ES-I3 (cell line): ENCODE data around the gene UNC13D.
"Not testable (repeated sequence)": the region's sequence is repeated elsewhere in the genome, so short reads cannot be mapped to it uniquely, and the experiment has no call there.

ENCODE experiments used
- H3K36me3 ChIP-seq: 2 replicates; pipeline ENCODE4 v1.6.1; 2013; ENCODE audit warnings: mild to moderate bottlenecking, low read length, control low read depth, moderate library complexity; ENCODE audit not compliant: insufficient read depth
- H3K4me1 ChIP-seq: 2 replicates; pipeline ENCODE4 v1.6.1; 2013; ENCODE audit warnings: mild to moderate bottlenecking, control low read depth, low read length; ENCODE audit not compliant: insufficient read depth
- H3K9ac ChIP-seq: 2 replicates; pipeline ENCODE4 v1.6.1; 2013; ENCODE audit warnings: low read depth, mild to moderate bottlenecking, low read length, moderate library complexity
- H3K9me3 ChIP-seq: 2 replicates; pipeline ENCODE4 v1.6.1; 2013; ENCODE audit warnings: mild to moderate bottlenecking, low read length, moderate library complexity; ENCODE audit not compliant: control insufficient read depth, insufficient read depth

Gene UNC13D

DNA sequence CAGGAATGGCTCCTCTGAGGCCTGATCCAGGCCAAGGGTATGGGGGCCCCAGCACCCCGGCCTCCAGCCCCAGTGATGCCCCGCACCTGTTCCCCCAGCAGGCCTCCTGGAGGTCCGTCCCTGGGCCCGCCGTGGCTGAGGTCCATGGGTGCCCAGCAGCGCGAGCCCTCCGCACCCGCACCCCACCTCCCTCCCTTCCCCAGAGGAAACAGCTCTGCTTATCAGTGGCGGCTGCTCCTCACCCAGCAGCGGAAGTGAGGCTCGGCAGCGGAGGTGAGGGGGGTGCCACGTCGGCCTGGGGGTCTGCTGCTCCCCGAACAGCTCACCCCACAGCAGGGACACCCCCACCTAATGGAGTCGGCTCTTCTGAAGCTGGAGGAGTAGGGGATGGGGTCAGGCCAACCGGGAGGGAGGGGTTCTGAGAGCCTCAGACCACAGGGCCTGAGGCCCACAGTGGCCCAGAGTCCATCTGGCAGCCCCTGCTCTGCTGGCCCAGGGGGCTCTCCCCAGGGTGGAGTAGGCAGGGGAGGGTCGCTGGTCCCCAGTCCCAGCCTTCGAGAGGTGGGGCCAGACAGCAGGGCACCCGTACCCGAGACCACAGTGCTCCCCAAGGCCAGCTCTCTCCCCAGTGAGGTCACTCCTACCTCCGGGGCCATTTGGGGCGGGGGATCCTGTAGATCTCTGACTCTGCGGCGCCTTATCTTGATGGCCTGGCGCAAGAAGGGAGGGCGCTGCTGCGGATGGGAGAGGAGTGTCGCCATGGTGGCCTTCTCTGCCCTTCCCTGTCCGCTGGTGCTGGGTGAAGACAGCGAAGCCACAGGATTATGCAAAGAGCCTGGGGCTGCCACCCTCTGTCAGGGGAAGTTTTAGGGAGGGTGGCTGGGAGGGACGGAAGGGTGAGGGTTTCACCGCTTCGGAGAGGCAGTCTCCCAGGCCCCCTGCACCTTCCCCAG is at the start of gene UNC13D:
UNC13D (minus strand) TSS at position 828 of the 953 bp plus-strand sequence; CDS start at position 761, 67 bp downstream.
- Histone ChIP-seq H3K9ac (no peak within 1 kb of the TSS), H3K9me3 (no peaks in the 10 kb centered on the region), H3K4me1 (peaks cover 21% of the 10 kb centered on the region; the same call in 1 of the 2 replicates)

DNA sequence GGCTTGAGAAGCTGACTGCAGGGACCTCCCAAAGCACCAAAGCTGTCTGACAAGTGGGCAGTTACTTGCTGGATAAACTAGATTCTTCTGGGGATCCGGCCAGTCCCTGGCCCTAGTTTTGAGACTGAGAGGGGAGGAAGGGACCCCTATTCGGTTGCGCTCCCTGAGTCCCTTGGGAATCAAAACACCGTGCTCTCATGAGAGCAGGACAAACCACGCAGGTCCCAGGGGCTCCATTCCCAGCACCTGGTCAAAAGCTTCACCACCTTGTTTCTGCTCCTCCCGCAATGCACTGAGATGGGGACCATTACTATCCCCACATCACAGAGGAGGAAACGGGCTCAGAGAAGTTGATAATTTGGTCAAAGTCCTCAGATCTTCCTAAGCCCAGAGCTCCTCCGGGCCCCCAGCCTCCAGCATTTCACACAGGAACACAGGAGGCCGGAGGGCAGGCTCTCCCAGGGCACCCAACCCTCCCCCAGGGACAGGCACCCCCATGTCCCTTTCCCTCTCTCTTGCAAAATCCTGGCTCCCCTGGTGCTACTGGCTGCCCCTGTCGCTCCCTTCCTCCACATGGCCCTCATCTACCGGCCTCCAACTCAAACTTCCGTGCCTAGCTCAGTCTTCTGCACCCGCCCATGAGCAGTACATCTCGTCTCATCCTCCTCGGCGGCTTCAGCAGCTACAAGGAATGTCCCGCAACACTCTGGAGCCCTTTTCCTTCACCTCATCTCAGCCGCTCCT is 49.3 kb upstream of the UNC13D start:
- Histone ChIP-seq H3K9me3 (no peaks in the 10 kb centered on the region), H3K36me3 (no peaks in the 10 kb centered on the region; the same call in 1 of the 2 replicates), H3K4me1 (peaks cover 20% of the 10 kb centered on the region; the same call in 1 of the 2 replicates), H3K9ac (no peak overlapping the region)

More for the DNA sequence above, at the start of gene UNC13D:
- H3K36me3 ChIP-seq = peaks cover 15% of the 10 kb centered on the region

DNA sequence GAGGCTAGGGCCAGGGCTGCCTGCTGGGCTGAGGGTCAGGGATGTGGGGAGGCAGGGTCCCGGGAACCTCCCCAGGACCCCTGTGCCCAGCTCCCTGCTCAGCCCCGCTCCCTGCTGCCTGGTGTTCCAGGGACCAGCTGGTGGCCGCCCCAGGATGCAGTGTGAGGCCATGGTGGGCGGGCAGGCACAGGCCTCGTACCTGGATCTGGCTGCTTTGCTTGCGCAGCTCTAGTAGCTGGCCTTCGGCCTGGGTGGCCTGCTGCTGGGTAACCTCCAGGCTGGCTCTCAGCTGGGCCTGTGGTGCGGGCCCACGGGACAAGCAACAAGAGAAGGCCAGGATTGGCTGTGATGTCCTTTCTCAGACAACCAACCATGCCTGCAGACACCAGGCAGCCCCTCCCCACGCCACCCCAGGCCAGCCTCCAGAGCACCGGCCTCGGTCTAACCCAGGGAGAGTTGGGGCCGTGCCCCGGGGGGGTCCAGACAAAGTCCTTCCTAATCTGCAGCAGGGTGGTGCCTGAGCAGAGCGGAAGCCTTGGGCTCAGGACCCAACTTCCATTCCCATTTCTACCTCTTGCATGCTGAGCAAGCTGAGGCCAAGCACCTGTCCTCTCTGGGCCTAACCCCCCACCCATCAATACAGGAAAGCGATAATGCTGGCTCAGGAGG is 48.5 kb upstream of the UNC13D start:
- no peak overlapping the region for H3K9ac ChIP-seq
- H3K9me3 ChIP-seq = no peaks in the 10 kb centered on the region
- no peaks in the 10 kb centered on the region; the same call in 1 of the 2 replicates for H3K36me3 ChIP-seq
- peaks cover 20% of the 10 kb centered on the region; the same call in 1 of the 2 replicates for H3K4me1 ChIP-seq

DNA sequence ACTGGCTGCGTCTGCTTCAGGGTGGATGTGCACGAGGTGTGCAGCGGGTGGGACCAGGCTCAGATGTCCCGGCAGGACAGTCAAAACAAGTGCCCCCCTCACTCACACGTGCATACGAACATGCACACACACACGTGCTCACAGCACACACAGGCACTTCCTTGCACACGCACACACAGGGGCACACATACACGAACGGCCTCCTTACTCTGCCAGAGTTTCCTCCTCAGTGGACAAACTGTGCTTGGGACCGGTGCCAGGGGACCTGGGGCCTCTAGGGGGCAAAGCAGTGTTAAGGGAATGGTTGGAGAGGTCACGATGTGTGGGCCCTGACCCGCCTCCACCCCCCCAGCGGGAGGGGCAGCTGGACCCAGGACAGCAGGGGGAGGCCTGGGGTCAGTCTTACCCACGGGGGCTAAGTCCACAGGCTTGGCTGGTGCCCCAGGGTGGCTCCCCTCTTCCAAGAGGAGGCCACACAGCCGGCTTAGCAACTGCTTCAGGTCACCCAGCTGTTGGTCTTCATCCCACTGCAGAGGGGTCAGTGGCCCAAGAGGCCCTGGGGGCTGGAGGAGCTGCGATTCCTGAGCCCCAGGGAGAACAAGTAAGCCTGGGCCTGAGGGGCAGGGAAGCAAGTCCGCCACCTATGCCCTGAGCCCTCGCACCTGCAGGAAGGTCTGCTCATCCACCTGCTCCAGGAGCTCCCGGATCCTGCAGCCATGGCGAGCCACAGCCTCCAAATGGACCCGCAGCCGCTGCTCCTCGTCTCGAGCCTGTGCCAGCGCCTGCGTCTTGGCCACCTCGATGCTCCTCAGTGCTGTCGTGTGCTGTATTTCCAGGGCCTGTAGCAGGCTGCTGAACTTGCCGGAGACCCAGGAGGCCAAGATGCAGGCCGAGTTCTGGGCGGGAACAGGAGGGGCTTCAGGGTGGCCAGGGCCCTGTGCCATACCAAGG is 47.7 kb upstream of the UNC13D start:
- Histone ChIP-seq H3K4me1 (peaks cover 20% of the 10 kb centered on the region; the same call in 1 of the 2 replicates), H3K9ac (no peak overlapping the region), H3K36me3 (no peaks in the 10 kb centered on the region; the same call in 1 of the 2 replicates), H3K9me3 (no peaks in the 10 kb centered on the region)

DNA sequence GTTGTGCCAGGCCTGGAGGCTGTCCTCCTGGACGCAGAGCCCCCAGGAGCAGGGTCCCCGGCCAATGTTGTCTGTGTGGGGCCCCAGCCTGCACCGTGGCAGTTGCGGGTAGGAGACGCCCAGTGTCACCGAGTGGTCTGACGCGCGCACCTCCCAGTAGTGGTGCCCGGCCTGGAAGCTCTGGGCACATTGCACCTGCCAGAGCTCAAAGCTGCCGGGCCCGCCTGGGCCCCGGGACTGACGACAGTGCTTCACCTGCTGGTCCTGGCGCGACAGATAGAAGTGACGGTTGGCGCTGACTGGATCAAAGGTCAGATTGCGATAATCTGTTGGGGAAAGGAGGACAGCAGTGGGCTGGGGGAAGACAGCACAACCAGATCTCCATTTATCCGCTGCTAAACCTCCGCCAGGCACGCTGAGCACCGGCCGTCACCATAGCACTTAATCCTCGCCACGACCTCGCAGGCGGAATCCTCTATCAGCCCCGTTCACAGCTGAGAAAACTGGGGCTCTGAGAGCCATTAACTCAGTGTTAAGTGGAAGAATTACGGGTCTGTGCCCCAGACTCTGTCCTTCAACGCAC is 46.9 kb upstream of the UNC13D start:
- Histone ChIP-seq H3K9ac (no peak overlapping the region), H3K36me3 (no peaks in the 10 kb centered on the region; the same call in 1 of the 2 replicates), H3K9me3 (no peaks in the 10 kb centered on the region), H3K4me1 (peaks cover 20% of the 10 kb centered on the region; the same call in 1 of the 2 replicates)

DNA sequence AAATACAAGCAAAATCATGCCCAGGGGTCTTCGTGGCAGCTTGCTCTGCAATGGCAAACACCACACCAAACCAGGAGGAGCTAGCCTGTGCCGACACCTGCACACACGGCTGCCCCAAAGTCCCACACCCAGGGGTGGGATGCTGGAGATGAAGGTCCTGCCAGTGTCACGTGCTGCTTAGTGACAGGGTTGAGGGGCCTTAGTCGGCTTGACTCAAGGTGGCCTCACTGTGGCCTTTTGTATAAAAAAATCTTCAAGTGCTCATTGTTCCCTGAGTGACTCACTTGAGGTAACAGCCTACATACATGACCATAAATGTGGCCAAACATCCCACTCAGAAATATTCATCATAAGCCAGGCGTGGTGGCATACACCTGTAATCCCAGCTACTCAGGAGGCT is 45.2 kb upstream of the UNC13D start:
- H3K9ac ChIP-seq = no peak overlapping the region
- H3K36me3 ChIP-seq = no peaks in the 10 kb centered on the region; the same call in 1 of the 2 replicates
- peaks cover 8% of the 10 kb centered on the region; the same call in 1 of the 2 replicates for H3K4me1 ChIP-seq
- H3K9me3 ChIP-seq = no peaks in the 10 kb centered on the region

DNA sequence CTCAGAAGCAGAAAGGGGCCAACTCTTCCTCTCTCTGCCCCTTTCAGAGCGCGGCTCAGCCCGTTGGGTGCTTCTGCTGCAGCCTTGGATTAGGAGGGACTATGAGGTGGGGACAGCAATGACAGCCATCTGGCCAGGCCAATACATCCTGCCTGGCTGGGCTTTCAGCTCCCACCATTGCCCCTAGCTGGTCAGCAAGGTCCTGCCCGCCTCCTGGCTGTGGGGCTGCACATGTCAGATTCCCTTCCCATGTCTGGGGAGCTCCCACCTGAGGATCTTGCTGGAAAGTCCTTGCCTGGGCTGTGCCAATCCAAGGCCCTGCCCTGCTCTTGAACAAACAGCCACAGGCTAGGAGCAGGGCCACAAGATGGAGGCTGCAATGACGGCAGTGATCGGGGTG is 44.3 kb upstream of the UNC13D start:
- Histone ChIP-seq H3K9me3 (no peaks in the 10 kb centered on the region), H3K36me3 (no peaks in the 10 kb centered on the region; the same call in 1 of the 2 replicates), H3K9ac (no peak overlapping the region), H3K4me1 (no peaks in the 10 kb centered on the region)

DNA sequence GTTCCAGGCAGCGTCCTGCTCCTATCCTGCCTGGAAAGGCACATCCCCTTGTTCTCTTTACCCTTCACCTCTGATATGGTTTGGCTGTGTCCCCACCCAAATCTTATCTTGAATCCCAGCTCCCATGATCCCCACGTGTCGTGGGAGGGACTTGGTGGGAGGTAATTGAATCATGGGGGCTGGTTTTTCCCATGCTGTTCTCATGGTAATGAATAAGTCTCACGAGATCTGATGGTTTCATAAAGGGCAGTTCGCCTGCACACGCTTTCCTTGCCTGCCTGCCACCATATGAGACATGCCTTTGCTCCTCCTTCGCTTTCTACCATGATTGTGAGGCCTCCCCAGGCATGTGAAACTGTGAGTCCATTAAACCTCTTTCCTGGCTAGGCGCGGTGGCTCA is 41.7 kb upstream of the UNC13D start:
- H3K4me1 ChIP-seq, H3K9ac ChIP-seq, H3K9me3 ChIP-seq: not testable (repeated sequence)

DNA sequence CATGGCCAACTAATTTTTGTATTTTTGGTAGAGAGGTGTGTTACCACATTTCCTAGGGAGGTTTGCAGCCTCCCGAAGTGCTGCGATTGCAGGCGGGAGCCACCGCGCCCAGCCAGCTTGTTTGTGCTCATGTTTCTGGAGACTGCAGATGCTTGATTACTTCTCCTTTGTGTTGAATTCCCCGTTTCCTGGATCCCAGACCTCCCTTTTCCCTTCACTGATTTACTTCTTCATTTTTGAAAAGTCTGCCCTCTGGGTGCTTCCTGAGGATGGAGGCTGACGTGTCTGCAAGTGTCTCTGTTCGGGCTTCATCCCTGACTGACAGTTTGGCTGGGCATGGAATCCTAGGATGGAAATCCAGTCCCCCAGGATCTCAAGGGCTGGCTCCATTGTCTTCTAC is 41.2 kb upstream of the UNC13D start:
- Histone ChIP-seq H3K9me3 (no peaks in the 10 kb centered on the region), H3K4me1 (no peaks in the 10 kb centered on the region), H3K9ac (no peak overlapping the region; the same call in 1 of the 2 replicates), H3K36me3 (no peaks in the 10 kb centered on the region; the same call in 1 of the 2 replicates)

More for the DNA sequence above, 41.7 kb upstream of the UNC13D start:
- H3K36me3 ChIP-seq = not testable (repeated sequence)

DNA sequence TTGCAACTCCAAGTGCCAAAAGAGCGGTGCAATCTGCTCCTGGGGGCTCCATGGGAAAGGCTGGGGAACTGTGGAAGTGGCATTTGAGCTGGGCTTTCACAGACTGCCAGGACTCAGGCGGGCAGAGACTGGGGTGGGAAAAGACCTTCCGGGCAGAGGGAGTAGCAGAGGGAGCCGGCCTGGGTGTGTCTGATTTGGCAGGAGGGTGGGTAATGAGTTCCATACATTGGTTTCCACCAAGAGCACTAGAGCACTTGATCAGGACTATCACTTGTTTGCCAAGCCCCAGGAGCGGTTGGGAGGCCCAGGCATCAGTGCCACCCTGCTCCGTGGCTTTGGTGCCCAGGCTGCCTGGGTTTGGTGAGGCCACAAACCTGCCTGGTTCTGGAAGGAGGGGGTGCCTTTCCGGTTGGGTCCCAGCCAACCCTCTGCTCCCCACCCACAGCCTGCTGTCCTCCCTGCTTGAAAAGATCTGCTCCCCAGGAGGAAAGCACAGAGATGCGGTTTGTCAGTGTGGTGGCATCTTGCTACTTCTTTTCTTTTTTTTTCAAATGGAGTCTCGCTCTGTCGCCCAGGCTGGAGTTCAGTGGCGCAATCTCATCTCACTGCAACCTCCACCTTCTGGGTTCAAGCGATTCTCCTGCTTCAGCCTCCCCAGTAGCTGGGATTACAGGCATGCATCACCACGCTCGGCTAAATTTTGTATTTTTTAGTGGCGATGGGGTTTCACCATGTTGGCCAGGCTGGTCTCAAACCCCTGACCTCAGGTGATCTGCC is 37.7 kb upstream of the UNC13D start:
- Histone ChIP-seq H3K9ac (no peak overlapping the region), H3K36me3 (no peaks in the 10 kb centered on the region), H3K9me3 (no peaks in the 10 kb centered on the region), H3K4me1 (peaks cover 1% of the 10 kb centered on the region; the same call in 1 of the 2 replicates)

DNA sequence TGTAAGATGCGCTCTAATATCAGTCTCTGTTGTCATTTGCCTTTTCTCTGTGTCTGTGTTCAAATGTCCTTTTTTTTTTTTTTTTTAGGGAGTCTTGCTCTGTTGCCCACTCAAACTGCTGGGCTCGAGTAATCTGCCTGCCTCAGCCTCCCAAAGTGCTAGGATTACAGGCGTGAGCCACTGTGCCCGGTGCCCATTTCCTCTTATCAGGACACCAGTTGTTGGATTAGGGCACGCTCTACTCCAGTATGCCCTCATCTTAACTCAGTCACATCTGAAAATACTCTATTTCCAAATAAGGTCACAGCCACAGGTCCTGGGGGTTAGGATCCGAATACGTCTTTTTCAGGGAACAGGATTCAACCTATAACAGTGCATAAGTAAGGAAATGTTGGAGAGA is 36.1 kb upstream of the UNC13D start:
- peaks cover 13% of the 10 kb centered on the region; the same call in 1 of the 2 replicates for H3K4me1 ChIP-seq
- H3K9me3 ChIP-seq = no peaks in the 10 kb centered on the region
- no peaks in the 10 kb centered on the region for H3K36me3 ChIP-seq
- H3K9ac ChIP-seq = no peak overlapping the region

DNA sequence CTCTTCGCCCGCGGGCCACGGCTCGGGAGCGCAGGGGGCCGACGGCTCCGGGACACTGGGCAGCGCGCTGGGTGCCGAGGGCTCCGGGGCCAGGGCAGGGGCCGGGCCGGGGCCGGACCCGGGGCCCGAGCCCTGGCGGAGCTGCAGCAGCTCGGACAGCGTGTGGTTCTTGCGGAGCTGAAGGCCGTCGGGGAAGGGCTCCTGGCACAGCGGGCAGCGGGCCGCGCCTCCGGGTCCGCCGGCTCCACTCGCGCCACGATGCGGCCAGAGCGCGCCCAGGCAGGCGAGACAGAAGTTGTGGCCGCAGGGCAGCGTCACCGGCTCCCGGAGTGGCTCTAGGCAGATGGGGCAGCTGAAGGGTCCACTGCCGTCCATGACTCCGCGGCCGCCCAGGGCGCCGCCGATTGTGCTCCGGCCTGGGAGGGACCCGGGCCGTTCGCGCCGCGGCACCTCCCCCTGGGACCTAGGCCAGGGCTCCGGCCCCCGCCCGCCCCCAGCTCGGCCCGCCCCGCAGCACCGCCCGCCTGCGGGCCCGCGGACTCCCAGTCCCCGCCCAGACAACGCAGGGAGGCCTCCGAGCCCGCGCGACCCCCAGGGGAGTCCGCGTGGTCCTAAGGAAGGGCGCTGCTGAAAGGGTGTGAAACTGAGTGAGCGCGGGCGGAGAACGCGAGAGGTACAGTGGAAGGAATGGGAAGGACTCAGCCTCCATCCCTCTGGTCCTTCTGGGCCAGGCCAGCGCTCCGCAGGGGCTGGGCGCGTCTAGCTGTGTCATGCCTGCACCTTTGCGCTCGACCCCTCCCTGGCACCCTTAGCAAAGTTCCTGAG is 34.2 kb upstream of the UNC13D start, which contains the start of gene TRIM47:
TRIM47 (minus strand) TSS at position 408 of the 825 bp plus-strand sequence; CDS start at position 375, 33 bp downstream.
- Histone ChIP-seq H3K4me1 (peaks cover 13% of the 10 kb centered on the region; the same call in 1 of the 2 replicates), H3K9ac (peak within 1 kb of the TSS; percentile 69), H3K36me3 (no peaks in the 10 kb centered on the region), H3K9me3 (no peaks in the 10 kb centered on the region)
